Islet precursor cell (in vitro differentiated cells): ENCODE measurements around the gene MANSC4.

ENCODE experiments used
- DNase-seq: peaks from one replicate; pipeline ENCODE4 v3.0.0-alpha.2; 2018

The MANSC4 gene

DNA sequence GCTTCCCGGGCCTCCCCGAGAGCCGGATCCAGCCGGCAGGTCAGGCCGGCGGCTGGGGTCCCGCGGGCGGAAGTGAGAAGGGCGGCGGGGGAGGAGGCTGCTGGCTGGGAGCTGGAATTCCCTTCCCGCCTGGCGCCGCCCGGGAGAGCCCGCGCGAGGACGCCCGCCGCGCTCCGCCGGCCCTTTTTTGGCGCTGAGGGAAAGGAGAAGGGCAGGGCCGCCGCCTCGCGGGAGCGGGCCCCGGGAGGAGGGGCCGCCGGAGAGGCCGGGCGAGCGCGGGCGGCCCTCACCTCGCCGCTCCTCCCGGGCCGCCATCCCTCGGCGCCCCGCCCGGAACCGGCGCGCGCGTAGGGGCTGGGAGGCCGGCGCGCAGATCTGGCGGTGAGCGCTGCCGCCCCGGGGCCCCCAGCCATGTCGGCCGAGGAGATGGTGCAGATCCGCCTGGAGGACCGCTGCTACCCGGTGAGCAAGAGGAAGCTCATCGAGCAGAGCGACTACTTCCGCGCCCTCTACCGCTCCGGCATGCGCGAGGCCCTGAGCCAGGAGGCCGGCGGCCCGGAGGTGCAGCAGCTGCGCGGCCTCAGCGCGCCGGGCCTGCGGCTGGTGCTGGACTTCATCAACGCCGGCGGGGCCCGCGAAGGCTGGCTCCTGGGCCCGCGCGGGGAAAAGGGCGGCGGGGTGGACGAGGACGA lies at the start of gene MANSC4, which contains the start of gene KLHL42:
Gene MANSC4 (minus strand): TSS at position 317 of the 692 bp plus-strand sequence. CDS start 8,960 bp downstream, outside the sequence.
Gene KLHL42 (plus strand): TSS at position 314 of the 692 bp plus-strand sequence. CDS start 98 bp downstream, at position 412.
- DNase-seq: peak; percentile 94

DNA sequence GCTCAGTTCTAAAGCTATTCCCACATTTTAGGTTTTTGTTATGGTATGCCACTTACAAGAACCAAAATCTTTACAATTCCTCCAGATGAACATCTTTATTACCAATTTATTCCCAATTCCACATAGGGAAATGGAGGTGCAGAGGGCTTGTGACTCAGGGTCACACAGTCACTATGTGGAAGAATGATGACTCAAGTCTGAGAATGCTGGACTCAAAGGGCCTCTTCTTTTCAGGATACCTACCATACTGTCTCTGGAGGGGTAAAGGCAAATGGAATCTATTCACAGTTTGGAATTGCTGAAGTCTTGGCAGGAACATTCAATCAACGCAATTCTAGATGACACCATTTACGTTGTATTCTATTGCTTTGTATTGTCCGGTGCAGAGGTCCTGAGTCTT lies 48.2 kb upstream of the MANSC4 start:
- DNase-seq: no peak

DNA sequence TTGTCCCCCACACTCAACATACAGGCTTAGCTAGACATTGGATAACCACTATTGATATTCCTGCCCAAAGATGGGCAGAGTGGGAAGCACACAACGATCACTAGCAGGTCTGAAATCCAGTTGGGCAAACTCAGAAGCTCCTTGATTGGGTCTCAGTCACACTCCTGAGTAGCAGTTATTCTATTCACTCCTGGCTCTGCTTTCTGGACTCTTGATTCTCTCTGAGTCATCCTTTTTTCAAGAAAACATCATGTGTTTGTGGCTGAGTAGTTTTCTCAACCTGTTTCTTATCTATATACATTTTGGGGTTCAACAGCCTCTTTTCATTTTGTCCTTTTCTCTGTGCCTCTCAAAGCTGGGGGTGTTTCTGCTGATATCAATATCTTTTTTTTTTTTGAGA lies 46.0 kb upstream of the MANSC4 start:
- no peak for DNase-seq

GRCh38 chr12:27824126-27824842 lies 44.2 kb upstream of the MANSC4 start:
- DNase-seq: no peak

DNA sequence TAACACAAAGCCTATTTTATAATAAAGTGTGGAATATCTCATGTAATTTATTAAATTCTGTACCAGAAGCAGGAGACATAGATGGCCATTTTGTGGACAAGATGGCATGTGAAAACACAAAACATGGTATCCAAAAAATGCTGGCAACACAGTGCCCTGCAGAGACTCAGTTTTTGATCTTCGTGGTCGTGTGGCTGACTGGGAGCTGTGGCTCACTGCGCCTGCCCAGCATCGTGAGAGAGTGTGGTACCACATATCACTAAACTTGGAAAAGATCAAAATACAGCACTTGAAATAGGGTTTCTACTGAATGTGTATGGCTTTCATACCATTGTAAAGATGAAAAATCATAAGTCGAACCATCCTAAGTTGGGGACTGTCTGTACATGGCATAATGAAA lies 43.0 kb upstream of the MANSC4 start:
- peak; percentile 37 for DNase-seq

- peak; percentile 56 for DNase-seq
Measured at GRCh38 chr12:27822076-27822712, 42.2 kb upstream of the MANSC4 start.

- DNase-seq: peak; percentile 67
Measured at GRCh38 chr12:27821259-27821973, 41.4 kb upstream of the MANSC4 start.

DNA sequence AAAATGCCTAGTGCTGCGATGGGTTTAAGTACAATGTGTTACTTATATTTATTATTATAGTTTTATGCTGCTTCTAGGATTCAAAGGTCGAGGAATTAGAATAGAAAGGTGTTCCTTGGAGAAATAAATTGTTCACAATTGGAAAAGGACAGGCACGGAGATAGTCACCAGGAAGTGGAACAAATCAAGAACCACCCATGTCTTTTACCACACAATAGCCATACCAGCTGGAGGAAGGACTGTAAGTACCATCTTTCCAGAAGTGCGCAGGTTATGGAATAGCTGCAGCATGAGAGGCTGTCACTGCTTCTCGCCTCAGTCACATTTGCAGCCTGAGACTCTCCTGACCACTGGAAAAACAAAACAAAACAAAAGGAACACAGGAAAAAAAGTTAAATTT lies 40.5 kb upstream of the MANSC4 start:
- DNase-seq: no peak

DNA sequence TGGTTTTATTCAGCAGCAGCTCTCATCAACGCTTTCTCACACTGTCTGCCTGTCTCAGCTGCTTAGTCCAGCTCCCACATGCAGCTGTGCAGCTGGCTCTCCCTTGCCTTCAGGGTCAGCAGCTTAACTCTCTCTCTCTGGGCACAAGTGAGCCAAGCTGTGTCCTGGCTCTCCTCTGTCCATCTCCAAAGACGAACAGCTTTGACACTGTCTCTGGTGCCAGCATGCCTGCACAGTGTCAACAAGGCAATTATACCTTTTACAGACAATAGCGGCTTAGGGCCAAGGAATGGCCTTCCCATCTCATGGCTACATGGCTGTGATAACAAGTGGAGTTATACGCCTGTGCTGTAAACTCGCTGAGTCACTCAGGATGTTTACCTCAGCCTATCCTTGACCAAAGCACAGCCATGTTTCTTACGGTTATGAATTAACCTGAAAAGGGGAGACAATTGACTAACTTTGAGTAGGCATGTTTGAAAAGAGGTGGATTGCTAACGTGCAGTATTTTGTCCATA lies 38.4 kb upstream of the MANSC4 start:
- no peak for DNase-seq

GRCh38 chr12:27817766-27818165 lies 37.7 kb upstream of the MANSC4 start:
- no peak for DNase-seq

DNA sequence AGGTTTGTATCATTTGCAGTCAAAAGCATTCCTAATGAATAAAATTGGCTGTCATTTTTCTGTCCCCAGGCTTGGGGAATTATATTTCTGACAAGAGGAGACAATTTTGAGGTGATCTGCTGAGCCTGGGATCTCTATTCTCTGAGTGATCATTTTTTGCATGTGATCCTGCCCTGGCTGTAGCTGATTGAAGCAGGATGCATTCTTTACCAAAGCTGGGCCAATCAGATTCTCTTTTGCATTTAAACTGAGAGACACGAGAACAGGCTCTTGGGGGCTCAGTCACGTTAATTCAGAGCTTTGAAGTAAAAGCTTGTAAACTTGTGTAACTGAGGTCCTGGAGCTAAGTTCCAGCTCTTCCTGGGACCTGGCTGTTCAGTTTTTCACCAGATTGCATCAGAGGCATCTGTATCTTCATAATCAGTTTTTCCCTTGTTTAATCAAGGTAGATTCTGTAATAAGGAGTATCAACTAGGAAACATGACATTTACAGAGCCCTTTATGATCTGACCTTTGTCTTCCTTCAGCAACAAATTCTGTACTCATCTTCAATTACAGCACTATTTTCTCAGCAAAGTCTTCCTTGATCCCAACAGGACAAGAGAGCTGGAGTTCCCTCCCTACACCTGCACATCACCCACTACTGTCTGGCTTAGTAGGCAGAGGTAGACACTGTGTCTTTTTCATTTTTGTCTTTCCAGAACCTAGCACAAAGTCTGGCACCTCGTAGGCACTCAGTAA lies 35.0 kb upstream of the MANSC4 start:
- peak; percentile 46 for DNase-seq

- DNase-seq: no peak
Measured at GRCh38 chr12:27814411-27814810, 34.4 kb upstream of the MANSC4 start.

DNA sequence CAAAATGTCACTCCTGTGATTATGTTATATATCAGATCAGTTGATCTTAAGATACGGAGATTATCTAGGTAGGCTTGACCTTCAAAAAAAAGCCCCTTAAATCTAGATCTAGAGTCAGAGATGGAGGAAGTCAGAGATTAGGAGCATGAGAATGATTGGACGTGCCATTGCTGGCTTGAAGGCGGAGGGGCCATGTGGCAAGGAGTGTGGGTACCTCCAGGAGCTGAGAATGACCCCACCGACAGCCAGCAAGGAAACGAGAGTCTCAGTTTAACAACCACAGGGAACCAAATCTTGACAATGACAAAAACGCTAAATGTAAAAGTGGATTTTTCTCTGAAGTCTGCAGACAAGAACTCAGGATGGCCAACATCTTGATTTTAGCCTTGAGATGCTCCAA lies 32.5 kb upstream of the MANSC4 start:
- no peak for DNase-seq

DNA sequence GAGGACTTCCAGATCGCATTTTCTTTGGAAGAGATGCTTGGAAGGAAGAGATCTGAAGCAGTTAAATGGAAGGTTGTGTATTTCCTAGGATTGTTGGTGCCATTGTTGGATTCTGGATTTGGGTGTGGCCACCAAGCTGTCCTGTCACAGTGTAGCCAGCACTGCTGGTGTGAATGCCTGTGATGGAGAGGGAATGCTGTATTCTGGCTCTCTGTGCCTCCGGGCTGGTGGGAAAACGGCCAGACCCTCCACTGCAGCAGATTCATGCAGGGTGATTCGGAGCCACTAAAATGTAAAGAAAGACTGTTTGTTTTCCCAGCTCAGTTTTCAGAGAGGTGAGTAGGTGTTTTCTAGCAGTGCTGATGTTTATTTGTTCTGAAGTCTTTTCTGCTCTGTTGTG lies 30.7 kb upstream of the MANSC4 start:
- no peak for DNase-seq

GRCh38 chr12:27808841-27809240 lies 28.8 kb upstream of the MANSC4 start:
- no peak for DNase-seq

- peak; percentile 47 for DNase-seq
Measured at GRCh38 chr12:27807063-27807703, 27.1 kb upstream of the MANSC4 start.

- DNase-seq: peak; percentile 35
Measured at GRCh38 chr12:27806259-27806658, 26.2 kb upstream of the MANSC4 start.

DNA sequence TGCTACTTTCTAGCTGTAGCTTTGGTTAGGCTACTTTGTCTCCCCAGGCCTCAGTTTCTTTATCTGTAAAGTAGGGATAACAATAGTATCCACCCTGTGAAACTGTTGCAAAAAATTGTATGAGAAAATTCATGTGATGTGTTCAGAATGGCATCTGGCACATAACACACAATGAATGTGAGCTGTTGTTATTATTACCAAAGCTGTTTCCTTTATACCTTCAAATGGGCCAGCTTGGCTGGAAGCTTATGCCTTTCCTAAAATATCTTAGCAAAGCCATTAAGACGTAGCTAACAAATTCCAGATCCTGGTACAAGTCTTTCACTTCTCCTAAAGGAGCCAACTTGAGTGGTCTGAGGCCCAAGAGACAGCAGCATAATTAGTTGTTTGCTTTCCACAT lies 25.2 kb upstream of the MANSC4 start:
- DNase-seq: no peak

GRCh38 chr12:27802936-27803335 lies 22.9 kb upstream of the MANSC4 start:
- DNase-seq: peak; percentile 35

DNA sequence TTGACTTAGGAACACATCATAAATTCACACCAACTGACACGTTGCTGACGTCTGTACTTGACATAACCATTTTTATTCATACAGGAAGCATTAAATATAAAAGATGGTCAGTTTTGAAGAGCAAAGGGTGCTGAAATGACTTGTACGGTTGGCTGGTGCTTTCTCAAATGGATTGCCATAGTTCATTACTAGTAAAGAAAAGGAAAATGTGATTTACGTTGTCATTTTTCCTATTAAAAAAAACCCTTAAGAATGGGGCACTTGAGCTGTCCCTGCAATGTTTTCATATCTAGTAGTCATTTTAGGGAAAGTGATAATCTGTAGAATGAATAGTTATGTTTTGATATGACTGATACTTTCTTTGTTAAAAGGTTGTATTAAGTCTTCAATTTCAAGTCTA lies 22.5 kb upstream of the MANSC4 start:
- no peak for DNase-seq

GRCh38 chr12:27801630-27802029 lies 21.6 kb upstream of the MANSC4 start:
- peak; percentile 32 for DNase-seq

- DNase-seq: no peak
Measured at GRCh38 chr12:27800819-27801218, 20.8 kb upstream of the MANSC4 start.
